Ishikawa (cell line): ENCODE measurements around the gene NDUFC1.

Experiments used
- CEBPB ChIP-seq: IDR thresholded peaks from 2 replicates; pipeline ENCODE4 v1.6.1; 2012
- CREB1 ChIP-seq: IDR thresholded peaks from 2 replicates; pipeline ENCODE4 v1.6.1; 2012; ENCODE audit warnings: low read depth
- EGR1 ChIP-seq: IDR thresholded peaks from 2 replicates; pipeline ENCODE4 v1.6.1; 2012
- EP300 ChIP-seq: IDR thresholded peaks from 2 replicates; pipeline ENCODE4 v1.6.1; 2012; ENCODE audit warnings: borderline replicate concordance
- FOXM1 ChIP-seq: IDR thresholded peaks from 2 replicates; pipeline ENCODE4 v1.6.1; 2012; ENCODE audit warnings: low read depth, borderline replicate concordance
- NFIC ChIP-seq: IDR thresholded peaks from 2 replicates; pipeline ENCODE4 v1.6.1; 2012
- RAD21 ChIP-seq: IDR thresholded peaks from 2 replicates; pipeline ENCODE4 v1.6.1; 2012; ENCODE audit warnings: low read depth
- TAF1 ChIP-seq: IDR thresholded peaks from 2 replicates; pipeline ENCODE4 v1.6.1; 2012; ENCODE audit warnings: low read depth, mild to moderate bottlenecking
- TCF12 ChIP-seq: IDR thresholded peaks from 2 replicates; pipeline ENCODE4 v1.6.1; 2012; ENCODE audit warnings: low read depth
- TEAD4 ChIP-seq: IDR thresholded peaks from 2 replicates; pipeline ENCODE4 v1.6.1; 2012
- YY1 ChIP-seq: IDR thresholded peaks from 2 replicates; pipeline ENCODE4 v1.6.1; 2012; ENCODE audit warnings: low read depth
- ZBTB7A ChIP-seq: IDR thresholded peaks from 2 replicates; pipeline ENCODE4 v1.6.1; 2012; ENCODE audit warnings: low read depth
- TF ChIP-seq, protein P1 (sequence below): IDR thresholded peaks from 2 replicates; pipeline ENCODE4 v1.6.1; 2012
- TF ChIP-seq, protein P2 (sequence below): IDR thresholded peaks from 2 replicates; pipeline ENCODE4 v1.6.1; 2012
- TF ChIP-seq, protein P3 (sequence below): IDR thresholded peaks from 2 replicates; pipeline ENCODE4 v1.6.1; 2012; ENCODE audit warnings: low read depth, mild to moderate bottlenecking

NDUFC1 gene

DNA sequence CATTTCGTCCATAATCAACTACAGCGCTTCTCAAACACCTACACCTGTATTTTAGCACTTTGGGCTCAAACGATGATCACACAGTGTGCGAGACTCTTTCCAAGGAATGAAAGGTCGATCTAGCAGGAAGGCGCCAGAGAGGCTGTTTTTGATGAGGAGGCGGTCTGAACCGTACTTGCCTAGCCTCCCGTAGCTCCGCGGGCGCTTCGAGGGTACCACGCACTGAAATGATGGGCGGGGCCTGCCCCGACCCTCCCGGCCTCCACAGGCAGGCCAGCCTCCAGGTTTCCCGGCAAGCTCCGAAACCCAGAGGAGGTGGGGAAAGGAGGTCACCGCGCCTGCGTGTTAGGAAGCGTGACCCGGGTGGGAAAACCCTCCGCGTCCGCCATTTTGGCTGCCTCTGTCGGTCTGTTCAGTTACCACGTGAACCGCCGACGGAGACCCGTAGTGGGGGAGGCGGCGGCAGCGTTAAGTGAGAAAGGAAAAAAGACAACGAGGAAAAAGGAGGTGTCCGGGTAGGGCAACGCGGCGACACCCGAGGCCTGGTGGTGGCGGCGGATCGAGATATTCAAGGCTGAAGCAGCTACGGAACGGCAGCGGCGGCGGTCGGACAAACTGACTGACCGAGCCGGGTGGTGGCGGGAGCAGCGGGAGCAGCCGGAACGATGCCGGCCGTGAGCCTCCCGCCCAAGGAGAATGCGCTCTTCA is 1.0 kb downstream of the NDUFC1 start, which contains the start of gene NAA15:
TSS of gene NAA15 (plus strand) at position 393 of the 708 bp plus-strand sequence. CDS start at position 666, 273 bp downstream.
- TF ChIP-seq TCF12: peak; percentile 69
- peak; percentile 26; the same call in 1 of the 2 replicates for TF ChIP-seq TEAD4
- no peak for TF ChIP-seq CREB1
- TF ChIP-seq, protein P1, sequence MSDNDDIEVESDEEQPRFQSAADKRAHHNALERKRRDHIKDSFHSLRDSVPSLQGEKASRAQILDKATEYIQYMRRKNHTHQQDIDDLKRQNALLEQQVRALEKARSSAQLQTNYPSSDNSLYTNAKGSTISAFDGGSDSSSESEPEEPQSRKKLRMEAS: peak; percentile 98
- TF ChIP-seq NFIC: no peak
- TF ChIP-seq, protein P2, sequence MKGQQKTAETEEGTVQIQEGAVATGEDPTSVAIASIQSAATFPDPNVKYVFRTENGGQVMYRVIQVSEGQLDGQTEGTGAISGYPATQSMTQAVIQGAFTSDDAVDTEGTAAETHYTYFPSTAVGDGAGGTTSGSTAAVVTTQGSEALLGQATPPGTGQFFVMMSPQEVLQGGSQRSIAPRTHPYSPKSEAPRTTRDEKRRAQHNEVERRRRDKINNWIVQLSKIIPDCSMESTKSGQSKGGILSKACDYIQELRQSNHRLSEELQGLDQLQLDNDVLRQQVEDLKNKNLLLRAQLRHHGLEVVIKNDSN: peak; percentile 81
- TF ChIP-seq FOXM1: peak; percentile 40; the same call in 1 of the 2 replicates
- TF ChIP-seq CEBPB: no peak
- no peak for TF ChIP-seq RAD21
- TF ChIP-seq YY1: peak; percentile 97
- peak; percentile 17; the same call in 1 of the 2 replicates for TF ChIP-seq EP300
- TF ChIP-seq ZBTB7A: no peak
- peak; percentile 87 for TF ChIP-seq TAF1
- 0 out of 2 replicates have a peak, but pooled peaks have one; percentile 42 for TF ChIP-seq EGR1

DNA sequence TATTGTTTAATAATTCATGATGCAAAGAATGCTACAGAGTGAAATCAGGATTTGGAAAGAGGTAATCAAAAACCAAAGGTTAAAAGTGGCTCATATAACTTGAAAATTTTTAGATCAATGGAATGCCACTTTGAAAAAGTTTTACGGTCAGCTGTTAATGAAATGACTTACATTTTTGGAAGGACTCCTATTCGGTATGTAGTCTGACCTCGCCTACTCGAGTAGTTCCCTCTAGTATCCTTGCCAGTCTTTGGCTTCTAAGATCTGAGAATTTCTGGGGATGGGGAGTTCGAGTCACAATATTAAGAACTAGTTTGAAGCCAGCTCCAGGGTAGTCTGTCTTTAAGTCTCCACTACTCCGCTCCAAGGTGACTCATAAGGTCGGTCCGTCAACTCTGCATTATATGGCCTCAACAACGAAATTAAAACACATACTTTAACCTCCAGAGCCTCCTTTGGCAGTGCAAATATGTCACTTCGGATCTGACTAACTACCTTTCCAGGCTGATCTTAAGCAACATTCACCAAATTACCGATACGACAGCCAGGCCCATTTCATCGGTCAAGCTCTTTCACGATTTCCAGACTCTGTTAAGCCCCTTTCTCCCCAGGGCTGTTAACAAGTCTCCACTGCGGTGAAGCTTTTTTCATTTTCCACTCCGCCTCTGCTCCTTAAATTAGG is 1.7 kb downstream of the NDUFC1 start:
- TF ChIP-seq TEAD4: no peak
- no peak for TF ChIP-seq CEBPB
- TF ChIP-seq, protein P3, sequence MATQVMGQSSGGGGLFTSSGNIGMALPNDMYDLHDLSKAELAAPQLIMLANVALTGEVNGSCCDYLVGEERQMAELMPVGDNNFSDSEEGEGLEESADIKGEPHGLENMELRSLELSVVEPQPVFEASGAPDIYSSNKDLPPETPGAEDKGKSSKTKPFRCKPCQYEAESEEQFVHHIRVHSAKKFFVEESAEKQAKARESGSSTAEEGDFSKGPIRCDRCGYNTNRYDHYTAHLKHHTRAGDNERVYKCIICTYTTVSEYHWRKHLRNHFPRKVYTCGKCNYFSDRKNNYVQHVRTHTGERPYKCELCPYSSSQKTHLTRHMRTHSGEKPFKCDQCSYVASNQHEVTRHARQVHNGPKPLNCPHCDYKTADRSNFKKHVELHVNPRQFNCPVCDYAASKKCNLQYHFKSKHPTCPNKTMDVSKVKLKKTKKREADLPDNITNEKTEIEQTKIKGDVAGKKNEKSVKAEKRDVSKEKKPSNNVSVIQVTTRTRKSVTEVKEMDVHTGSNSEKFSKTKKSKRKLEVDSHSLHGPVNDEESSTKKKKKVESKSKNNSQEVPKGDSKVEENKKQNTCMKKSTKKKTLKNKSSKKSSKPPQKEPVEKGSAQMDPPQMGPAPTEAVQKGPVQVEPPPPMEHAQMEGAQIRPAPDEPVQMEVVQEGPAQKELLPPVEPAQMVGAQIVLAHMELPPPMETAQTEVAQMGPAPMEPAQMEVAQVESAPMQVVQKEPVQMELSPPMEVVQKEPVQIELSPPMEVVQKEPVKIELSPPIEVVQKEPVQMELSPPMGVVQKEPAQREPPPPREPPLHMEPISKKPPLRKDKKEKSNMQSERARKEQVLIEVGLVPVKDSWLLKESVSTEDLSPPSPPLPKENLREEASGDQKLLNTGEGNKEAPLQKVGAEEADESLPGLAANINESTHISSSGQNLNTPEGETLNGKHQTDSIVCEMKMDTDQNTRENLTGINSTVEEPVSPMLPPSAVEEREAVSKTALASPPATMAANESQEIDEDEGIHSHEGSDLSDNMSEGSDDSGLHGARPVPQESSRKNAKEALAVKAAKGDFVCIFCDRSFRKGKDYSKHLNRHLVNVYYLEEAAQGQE: no peak
- TF ChIP-seq, protein P2: no peak
- no peak for TF ChIP-seq ZBTB7A
- no peak for TF ChIP-seq NFIC
- no peak for TF ChIP-seq TAF1
- no peak for TF ChIP-seq EP300
- TF ChIP-seq CREB1: no peak

DNA sequence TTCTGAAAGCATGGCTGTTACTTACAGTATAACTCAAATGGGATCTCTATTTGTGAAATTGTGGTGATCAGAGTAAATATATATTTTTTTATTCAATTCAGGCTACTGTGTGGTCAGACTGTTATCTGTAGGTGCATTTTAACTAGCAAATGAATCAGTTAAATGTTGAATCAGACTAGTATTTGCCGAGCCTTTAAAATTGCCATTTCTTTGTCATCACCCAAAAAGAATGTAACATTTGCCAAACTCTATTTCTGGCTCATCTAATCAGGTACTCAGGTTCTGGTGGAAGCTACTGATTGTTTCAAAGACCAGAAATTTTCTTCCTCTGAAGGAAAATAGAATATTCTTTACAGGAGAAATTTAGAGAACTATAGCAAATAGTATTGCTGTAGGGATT is 2.7 kb downstream of the NDUFC1 start:
- TF ChIP-seq YY1: no peak
- TF ChIP-seq ZBTB7A: no peak
- no peak for TF ChIP-seq EP300
- no peak for TF ChIP-seq TCF12
- no peak for TF ChIP-seq EGR1
- TF ChIP-seq TEAD4: no peak
- TF ChIP-seq CEBPB: no peak
- TF ChIP-seq, protein P1: no peak
- TF ChIP-seq TAF1: no peak
- TF ChIP-seq, protein P2: no peak
- no peak for TF ChIP-seq NFIC
- no peak for TF ChIP-seq CREB1
- no peak for TF ChIP-seq RAD21
- TF ChIP-seq, protein P3: no peak

DNA sequence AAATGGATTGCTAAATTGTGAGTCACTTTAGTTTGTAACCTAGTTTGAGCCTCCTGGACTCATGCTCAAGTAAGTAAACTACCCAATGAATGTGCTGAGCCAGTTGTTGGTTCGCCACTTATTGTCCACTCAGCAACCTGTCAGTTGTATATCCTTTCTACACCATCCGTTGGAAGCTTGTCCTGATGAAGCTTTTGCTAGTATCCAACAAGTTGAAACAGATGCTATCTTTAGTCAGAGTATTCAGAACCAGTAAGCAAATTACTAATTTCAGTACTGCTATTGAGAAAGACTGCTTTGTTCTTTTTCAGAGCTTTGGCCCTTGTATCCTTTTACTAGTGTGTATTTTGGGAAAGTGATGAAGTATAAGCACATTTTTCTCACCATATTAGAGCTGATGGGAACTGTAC is 5.3 kb downstream of the NDUFC1 start:
- TF ChIP-seq, protein P2: no peak
- TF ChIP-seq TCF12 (no peak), EGR1 (no peak), NFIC (no peak), EP300 (no peak), TAF1 (no peak), RAD21 (no peak)
- TF ChIP-seq, protein P1: no peak
